Breast epithelium (tissue), 3 donors: ENCODE data around the gene MC5R.

Experiments used
- POLR2A ChIP-seq: fragments of 450-650 bp; IDR thresholded peaks from one replicate; pipeline ENCODE4 v1.6.1; 2016; ENCODE audit warnings: antibody characterized with exemption, mild to moderate bottlenecking, moderate library complexity
- TF ChIP-seq, protein P1 (sequence below), 3 donors: fragments of 450-650 bp; IDR thresholded peaks; one replicate each; pipeline ENCODE4 v1.5.1; 2016 to 2017; ENCODE audit warnings: antibody characterized with exemption in 3 of 3, mild to moderate bottlenecking in 3 of 3, moderate library complexity in 3 of 3

DNA sequence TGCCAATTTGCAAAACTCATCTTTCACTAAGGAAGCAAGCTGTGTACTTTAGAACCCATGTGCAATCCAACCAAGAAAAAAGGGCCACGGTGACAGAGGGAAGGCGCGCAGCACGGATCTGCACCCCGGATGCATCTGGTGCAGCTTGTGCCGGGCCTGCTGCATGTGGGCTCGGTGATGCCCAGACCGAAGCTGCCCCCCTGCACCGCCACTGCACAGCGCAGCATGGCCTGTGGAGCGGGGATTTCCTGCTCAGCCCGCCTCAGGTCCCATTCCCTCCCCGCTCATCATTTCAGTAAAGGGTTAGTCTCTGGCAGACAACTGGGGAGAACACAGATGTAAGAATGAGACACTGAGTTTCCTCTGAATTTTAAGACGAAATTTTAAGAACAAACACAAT is 48.4 kb downstream of the MC5R start:
- TF ChIP-seq, protein P1, sequence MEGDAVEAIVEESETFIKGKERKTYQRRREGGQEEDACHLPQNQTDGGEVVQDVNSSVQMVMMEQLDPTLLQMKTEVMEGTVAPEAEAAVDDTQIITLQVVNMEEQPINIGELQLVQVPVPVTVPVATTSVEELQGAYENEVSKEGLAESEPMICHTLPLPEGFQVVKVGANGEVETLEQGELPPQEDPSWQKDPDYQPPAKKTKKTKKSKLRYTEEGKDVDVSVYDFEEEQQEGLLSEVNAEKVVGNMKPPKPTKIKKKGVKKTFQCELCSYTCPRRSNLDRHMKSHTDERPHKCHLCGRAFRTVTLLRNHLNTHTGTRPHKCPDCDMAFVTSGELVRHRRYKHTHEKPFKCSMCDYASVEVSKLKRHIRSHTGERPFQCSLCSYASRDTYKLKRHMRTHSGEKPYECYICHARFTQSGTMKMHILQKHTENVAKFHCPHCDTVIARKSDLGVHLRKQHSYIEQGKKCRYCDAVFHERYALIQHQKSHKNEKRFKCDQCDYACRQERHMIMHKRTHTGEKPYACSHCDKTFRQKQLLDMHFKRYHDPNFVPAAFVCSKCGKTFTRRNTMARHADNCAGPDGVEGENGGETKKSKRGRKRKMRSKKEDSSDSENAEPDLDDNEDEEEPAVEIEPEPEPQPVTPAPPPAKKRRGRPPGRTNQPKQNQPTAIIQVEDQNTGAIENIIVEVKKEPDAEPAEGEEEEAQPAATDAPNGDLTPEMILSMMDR (IDR thresholded peaks at IDR 0.05) = no peak
- TF ChIP-seq POLR2A = no peak
